ENCODE measurements around the gene FBXL19.

Gene FBXL19

GRCh38 chr16:30992931-30993816 is 69.8 kb downstream of the FBXL19 start:
- TF ChIP-seq Cebpa-rat (IDR thresholded peaks at IDR 0.05), result no peak
- Histone ChIP-seq H3K27ac (peak overlapping the region in 2 of 11 experiments; percentile 43 to 44; a peak in 4 of 22 replicates), H3K4me2 (peak overlapping the region in 3 of 11 experiments; percentile 9 to 28 (median 26); a peak in 3 of 22 replicates), H3K27me3 (no peaks in the 10 kb centered on the region), H3K4me3 (no peak overlapping the region), H3K9me3 (replicated peaks in 1 of 11) (no peaks in the 10 kb centered on the region), H3K36me3 (peaks cover 0 to 5% (median 0%) of the 10 kb centered on the region in 11 experiments; a peak in 7 of 22 replicates), H3K4me1 (peaks cover 0 to 38% (median 15%) of the 10 kb centered on the region in 10 experiments; a peak in 11 of 20 replicates), H4K20me1 (no peaks in the 10 kb centered on the region), H3K9ac (0 out of 22 replicates have a peak overlapping the region, but pooled peaks of 1 of the 11 experiments have one; percentile 5)

GRCh38 chr16:30995927-30996323 is 72.6 kb downstream of the FBXL19 start:
- no peak overlapping the region for H3K27ac ChIP-seq
- no peaks in the 10 kb centered on the region for H3K9me3 ChIP-seq (replicated peaks in 1 of 11)
- no peaks in the 10 kb centered on the region for H3K36me3 ChIP-seq
- H3K4me3 ChIP-seq, result no peak overlapping the region
- no peak overlapping the region for H3K4me2 ChIP-seq
- H3K4me1 ChIP-seq, result peaks cover 0 to 38% (median 11%) of the 10 kb centered on the region in 10 experiments; a peak in 11 of 20 replicates
- no peaks in the 10 kb centered on the region for H3K27me3 ChIP-seq
- TF ChIP-seq Cebpa-rat (IDR thresholded peaks at IDR 0.05), result no peak
- no peaks in the 10 kb centered on the region for H4K20me1 ChIP-seq
- no peak overlapping the region for H3K9ac ChIP-seq

GRCh38 chr16:30996324-30996984 is 73.1 kb downstream of the FBXL19 start:
- Histone ChIP-seq H3K9ac (peak overlapping the region in 6 of 11 experiments; percentile 26 to 63 (median 58); a peak in 8 of 22 replicates), H3K4me1 (peaks cover 0 to 38% (median 11%) of the 10 kb centered on the region in 10 experiments; a peak in 11 of 20 replicates), H4K20me1 (no peaks in the 10 kb centered on the region), H3K4me2 (peak overlapping the region; percentile 50 to 85 (median 62); a peak in 18 of 22 replicates), H3K9me3 (replicated peaks in 1 of 11) (no peaks in the 10 kb centered on the region), H3K27me3 (no peaks in the 10 kb centered on the region), H3K4me3 (peak overlapping the region in 5 of 10 experiments; percentile 32 to 62 (median 48); a peak in 9 of 20 replicates), H3K36me3 (no peaks in the 10 kb centered on the region), H3K27ac (peak overlapping the region in 3 of 11 experiments; percentile 29 to 40 (median 30); a peak in 4 of 22 replicates)
- TF ChIP-seq Cebpa-rat (IDR thresholded peaks at IDR 0.05), result no peak

- H3K4me3 ChIP-seq, result peak overlapping the region in 6 of 10 experiments; percentile 26 to 62 (median 42); a peak in 10 of 20 replicates
- H3K4me1 ChIP-seq, result peaks cover 0 to 38% (median 11%) of the 10 kb centered on the region in 10 experiments; a peak in 11 of 20 replicates
- H3K27ac ChIP-seq, result peak overlapping the region in 3 of 11 experiments; percentile 29 to 40 (median 30); a peak in 4 of 22 replicates
These were observed 73.8 kb downstream of the FBXL19 start for GRCh38 chr16:30996985-30997724.

GRCh38 chr16:30997725-30998711 is 74.6 kb downstream of the FBXL19 start:
- peak overlapping the region in 1 of 11 experiments; percentile 23; a peak in 1 of 22 replicates for H3K27ac ChIP-seq
- no peaks in the 10 kb centered on the region for H3K27me3 ChIP-seq
- H3K9ac ChIP-seq, result no peak overlapping the region
- H3K36me3 ChIP-seq, result no peaks in the 10 kb centered on the region
- no peak overlapping the region for H3K4me3 ChIP-seq
- no peaks in the 10 kb centered on the region for H4K20me1 ChIP-seq
- TF ChIP-seq Cebpa-rat (IDR thresholded peaks at IDR 0.05), result no peak
- peaks cover 0 to 30% (median 9%) of the 10 kb centered on the region in 10 experiments; a peak in 11 of 20 replicates for H3K4me1 ChIP-seq
- H3K9me3 ChIP-seq (replicated peaks in 1 of 11), result no peaks in the 10 kb centered on the region
- H3K4me2 ChIP-seq, result peak overlapping the region in 4 of 11 experiments; percentile 29 to 70 (median 45); a peak in 5 of 22 replicates

More at GRCh38 chr16:30996985-30997724, 73.8 kb downstream of the FBXL19 start:
- Histone ChIP-seq H3K9me3 (replicated peaks in 1 of 11) (no peaks in the 10 kb centered on the region), H3K36me3 (no peaks in the 10 kb centered on the region), H3K27me3 (no peaks in the 10 kb centered on the region), H3K4me2 (peak overlapping the region; percentile 50 to 85 (median 62); a peak in 18 of 22 replicates), H3K9ac (peak overlapping the region in 6 of 11 experiments; percentile 26 to 63 (median 58); a peak in 8 of 22 replicates), H4K20me1 (no peaks in the 10 kb centered on the region)
- TF ChIP-seq Cebpa-rat (IDR thresholded peaks at IDR 0.05), result no peak
